ENCODE data around the gene NAA15. TPM values are rescaled to one million over a fixed set of nuclear protein-coding genes. Genes with fewer than 3 reads are reported as not detected.
"Not testable (repeated sequence)": the region's sequence is repeated elsewhere in the genome, so short reads cannot be mapped to it uniquely, and the experiment has no call there.

The NAA15 gene
- total RNA-seq, 1 donor from 2014 or later, result 23.7 TPM

DNA sequence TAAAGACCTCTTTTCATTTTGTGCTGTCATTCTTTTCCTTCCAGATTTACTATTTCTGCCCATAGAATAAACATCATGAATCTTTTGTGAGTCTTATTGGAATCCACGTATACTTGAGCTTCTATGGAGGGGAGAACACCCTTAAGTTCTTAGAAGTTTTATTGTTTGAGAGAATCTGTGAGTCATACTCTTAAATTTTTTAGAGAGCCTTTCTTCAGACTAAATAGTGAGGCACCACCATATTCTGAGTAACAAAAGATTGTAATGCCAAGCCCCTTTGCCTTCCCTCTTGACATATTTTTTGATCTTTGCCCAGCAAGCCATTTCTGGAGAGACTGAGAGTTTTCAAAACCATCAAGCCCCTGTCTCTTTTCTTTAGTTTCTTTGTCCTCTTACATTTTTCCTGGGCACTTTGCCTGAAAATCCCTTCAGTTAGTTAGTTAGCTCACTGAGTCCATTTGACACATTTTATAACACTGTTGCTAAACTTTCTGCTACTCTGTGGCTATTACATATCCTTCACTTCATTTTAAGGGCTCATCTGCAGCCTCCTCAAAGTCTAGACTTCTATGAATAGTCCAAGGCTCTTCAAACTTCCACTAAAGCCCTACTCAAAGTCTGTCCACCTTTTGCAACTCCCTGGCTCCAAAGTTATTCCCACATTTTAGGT, 66.3 kb downstream of the NAA15 start:
- DNase-seq, result peak; percentile 13

DNA sequence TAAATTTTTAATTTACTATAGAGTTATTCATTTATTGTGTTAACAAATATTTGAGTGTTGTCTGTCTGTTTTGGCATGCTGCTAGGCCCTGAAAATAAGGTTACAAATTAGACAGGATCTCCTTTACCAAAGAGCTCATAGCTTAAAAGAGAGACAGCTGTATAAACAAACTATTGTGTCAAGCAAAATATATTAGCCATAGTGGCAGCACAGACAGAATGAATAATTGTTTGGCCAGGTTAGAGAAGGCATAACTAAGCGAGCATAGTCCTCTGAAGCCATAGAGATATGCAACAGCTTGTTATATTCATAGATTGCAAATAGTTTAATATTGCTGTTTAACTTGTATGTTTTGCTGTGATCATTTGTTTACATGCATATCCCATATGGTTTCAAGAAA, 67.7 kb downstream of the NAA15 start:
- peak; percentile 63 for DNase-seq

DNA sequence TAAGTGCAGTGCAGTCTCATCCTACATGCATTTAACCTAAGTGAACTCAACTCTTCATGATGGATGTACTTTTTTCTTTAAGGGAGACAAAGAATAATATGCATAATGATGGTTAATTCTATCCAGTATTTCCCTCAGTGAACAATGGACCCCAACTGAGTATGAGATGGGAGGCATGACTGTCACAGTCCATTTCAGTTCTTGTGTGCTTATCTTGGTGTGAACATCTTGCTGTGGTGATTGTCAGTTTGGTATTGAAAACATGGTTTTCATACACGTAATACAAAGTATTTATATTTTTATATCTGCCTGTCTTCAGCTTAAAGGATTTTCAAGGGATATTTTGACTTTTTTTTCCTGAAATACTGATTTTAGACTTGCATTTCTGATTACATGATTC, 72.9 kb downstream of the NAA15 start:
- no peak for DNase-seq

DNA sequence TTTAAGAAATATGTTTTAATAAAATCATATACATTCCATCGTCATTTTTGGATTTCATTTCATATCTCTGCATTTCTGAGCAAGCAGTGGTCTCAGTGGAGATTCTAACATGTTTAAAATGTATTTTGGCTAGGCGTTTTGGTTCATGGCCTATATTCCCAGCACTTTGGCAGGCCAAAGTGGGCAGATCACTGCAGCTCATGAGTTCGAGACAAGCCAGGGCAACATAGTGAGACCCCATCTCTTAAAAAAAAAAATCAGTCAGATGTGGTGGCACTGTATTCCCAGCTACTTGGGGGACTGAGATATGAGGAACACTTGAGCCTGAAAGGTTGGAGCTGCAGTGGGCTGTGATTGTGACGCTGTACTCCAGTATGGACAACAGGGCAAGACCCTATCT, 85.1 kb downstream of the NAA15 start:
- DNase-seq, result no peak

- no peak for DNase-seq
Observed at GRCh38 chr4:139389102-139389501, 87.8 kb downstream of the NAA15 start.

DNA sequence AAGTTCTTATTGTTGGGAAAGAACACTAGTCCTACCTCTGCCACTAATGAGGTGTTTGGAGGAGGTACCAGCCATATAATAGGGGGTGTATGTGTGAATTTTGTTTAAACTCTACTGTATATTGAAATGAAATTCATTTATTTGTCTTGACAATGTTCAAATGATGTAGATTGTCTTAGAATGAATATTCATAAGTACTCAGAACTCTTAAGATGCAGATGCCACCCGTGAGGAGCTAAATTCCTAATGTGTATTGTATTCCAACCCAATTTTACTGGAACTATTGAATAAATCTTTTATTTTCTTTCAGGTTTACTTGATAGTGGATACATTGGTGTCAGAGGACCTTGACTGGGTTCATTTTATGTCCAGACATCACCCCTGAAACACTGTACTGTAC, 88.7 kb downstream of the NAA15 start:
- DNase-seq, result no peak

DNA sequence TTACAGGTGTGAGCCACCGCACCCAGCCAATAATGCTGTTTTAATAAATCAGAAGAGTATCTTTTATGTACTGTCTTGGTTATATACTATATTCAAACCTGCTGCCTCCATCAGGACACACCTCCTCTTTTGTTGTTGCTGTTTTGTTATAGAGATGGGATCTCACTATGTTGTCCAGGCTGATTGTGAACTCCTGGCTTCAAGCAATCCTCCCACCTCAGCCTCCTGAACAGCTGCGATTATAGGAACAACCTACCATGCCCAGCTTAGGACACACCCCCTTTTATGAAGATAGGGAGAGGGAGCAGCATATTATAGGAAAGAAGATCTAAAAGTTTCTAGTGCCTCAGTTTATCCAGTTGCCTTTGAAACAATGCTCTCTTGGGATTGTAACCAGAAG, 90.4 kb downstream of the NAA15 start:
- no peak for DNase-seq

DNA sequence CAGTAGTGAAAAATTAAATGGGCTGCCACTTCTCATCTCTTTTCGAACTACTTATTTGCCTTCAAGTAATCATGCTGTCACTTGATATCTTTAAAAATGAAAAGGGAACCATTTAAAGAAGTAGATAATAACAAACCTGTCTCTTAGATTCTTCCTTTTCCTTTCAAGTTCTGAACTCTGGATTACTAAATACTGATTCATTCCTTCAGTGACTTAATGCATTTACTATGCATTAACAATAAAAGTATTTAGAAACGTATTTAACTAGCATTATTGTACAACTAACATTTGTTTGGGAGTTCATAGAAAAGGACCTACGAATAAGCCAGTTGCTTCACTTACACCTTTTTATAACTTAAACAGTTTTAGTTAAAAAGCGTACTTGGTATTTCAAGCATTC, 91.5 kb downstream of the NAA15 start:
- no peak for DNase-seq

DNA sequence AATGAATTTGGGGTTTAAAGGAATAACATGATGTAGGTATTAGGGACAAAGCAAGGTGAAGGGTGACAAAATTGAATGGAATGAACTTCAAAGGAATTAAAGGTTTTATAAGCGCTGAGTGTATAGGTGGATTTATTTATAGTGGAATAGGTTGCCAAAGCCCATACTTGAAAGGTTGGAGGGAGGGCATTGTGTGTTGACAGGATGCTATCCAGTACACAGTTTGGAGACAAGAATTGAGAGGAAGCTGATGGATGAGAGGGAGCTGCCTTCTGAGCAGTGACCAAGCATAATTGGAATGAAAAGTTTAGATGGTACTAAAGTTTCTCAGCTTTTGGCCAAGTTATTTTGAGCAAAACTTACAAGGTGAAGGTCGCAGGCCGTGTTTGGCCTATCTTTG, 100.1 kb downstream of the NAA15 start:
- DNase-seq, result no peak

GRCh38 chr4:139402436-139402835, 101.1 kb downstream of the NAA15 start:
- DNase-seq, result no peak

DNA sequence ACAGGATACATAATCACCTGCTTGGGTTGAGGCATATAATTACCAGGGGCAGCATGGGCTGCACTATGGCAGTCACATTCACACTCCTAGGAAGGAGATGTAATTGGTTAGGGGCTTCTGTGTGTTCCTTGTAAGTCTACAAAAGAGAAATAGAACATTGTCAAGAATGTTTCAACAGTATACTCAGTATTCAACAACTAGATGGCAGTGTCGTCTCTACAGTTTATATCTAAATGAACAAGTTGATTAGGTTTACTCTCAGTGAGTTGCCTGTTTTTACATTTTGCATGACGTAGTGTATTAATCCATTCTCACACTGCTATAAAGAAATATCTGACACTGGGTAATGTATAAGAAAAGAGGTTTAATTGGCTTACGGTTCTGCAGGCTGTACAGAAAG, 102.2 kb downstream of the NAA15 start:
- DNase-seq, result peak; percentile 39

GRCh38 chr4:139410312-139410711, 109.0 kb downstream of the NAA15 start:
- no peak for DNase-seq

DNA sequence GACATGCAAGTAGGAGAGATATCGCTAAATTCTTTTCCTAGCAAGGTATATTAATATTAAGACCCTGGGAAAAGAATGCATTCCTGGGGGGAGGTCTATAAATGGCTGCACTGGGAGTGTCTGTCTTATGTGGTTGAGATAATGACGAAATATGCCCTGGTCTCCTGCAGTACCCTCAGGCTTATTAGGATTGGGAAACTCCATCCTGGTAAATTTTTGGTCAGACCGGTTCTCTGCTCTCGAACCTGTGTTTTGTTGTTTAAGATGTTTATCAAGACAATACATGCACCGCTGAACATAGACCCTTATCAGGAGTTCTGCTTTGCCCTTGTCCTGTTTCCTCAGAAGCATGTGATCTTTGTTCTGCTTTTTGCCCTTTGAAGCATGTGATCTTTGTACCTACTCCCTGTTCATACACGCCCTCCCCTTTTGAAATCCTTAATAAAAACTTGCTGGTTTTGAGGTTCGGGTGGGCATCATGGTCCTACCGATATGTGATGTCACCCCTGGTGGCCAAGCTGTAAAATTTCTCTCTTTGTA, 113.4 kb downstream of the NAA15 start:
- DNase-seq, result not testable (repeated sequence)

DNA sequence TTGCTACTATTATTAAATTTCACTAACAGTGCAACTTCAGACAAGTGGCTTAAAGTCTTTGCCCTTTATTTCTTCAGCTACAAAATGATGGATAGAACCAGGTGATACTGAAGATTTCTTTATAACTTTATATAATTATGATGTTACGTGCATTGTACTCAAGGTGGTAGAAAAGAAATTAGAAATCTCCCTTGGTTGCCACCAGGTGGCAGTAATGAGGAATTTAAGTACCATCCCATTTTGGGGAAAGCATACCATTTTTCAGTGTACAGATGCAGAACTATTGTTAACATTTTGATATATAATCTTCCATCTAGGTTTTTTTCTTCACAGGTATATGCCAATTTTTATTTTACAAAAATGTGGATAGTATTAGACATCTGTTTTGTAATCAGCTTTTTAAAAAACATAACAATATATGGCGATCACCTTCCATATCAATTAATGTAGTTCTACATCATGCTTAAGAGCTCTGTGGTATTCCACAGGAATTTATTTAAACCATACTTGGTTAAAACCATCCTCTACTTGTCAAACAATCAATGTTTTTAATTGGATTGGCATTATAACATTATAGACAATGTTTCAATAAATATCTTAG, 114.9 kb downstream of the NAA15 start:
- peak; percentile 90 for DNase-seq

DNA sequence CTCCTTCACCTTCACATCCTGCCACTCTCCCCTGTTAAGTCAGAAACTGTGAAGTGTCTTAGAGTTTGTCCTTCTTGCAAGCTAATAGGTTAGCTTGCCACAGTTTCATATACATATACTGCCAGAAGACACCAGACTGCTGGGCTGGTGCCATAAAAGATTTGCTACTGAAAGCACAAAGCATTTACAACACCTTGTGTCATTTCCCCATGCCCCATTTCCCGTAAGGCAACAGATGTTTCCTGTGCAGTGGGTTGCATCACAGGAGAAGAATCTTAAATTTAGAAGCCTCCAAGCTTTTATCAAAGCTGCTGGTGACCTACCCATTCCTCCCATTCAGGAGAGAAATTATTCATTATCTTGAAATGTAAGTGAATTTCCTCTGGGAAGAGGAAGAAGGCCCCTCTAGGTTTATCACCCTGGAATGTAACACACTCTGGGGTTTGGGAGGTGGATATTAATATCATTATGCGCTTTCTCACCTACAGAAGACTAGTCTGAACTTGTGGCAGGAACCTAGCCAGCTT, 118.1 kb downstream of the NAA15 start:
- peak; percentile 99 for DNase-seq

GRCh38 chr4:139420652-139421051, 119.3 kb downstream of the NAA15 start:
- DNase-seq, result no peak

GRCh38 chr4:139436122-139436521, 134.8 kb downstream of the NAA15 start:
- DNase-seq, result no peak

DNA sequence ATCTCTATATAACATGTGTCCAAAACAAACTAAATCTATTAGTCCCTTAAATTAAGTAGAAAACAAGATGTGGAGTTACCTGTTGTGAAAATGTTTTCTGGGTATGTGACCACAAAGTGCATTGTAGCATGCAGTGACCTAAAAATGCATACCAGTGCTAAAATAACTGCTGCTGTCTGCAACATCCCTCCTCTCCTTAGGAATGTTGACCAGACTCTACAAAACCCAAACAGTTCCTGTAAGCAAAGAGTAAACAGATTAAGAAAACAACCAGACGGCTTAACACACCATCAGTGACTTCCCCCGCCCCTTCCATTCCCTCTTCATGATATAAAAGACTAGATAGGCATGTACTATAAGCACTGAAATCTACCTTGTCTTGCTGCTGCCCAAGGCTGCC, 136.8 kb downstream of the NAA15 start:
- no peak for DNase-seq

- no peak for DNase-seq
Observed at GRCh38 chr4:139441029-139441428, 139.7 kb downstream of the NAA15 start.

- no peak for DNase-seq
Observed at GRCh38 chr4:139443661-139444060, 142.4 kb downstream of the NAA15 start.

GRCh38 chr4:139444881-139445280, 143.6 kb downstream of the NAA15 start:
- DNase-seq, result not testable (repeated sequence)

DNA sequence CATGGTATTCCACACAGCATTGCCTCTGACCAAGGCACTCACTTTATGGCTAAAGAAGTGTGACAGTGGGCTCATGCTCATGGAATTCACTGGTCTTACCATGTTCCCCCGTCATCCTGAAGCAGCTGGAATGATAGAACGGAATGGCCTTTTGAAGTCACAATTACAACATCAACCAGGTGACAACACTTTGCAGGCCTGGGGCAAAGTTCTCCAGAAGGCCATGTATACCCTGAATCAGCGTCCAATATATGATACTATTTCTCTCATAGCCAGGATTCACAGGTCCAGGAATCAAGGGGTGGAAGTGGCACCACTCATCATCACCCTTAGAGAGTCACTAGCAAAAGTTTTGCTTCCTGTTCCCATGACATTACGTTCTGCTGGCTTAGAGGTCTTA, 145.8 kb downstream of the NAA15 start:
- DNase-seq, result not testable (repeated sequence)

DNA sequence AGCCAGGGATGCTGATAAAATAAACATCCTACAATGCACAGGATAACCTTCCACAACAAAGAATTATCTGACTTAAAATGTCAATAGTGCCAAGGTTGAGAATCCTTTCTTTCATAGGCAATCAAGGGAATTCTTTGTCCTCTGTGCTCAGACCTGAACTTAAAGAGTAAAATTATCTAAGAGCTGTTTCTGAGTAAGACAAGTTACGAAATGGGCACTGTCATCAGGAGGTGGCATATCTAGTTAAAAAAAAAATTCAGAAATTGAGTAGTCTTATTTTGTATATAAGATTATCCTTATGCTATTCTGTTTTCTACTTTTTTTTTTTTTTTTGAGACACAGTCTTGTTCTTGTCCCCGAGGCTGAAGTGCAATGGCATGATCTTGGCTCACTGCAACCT, 149.3 kb downstream of the NAA15 start:
- no peak for DNase-seq

- no peak for DNase-seq
Observed at GRCh38 chr4:139451997-139452396, 150.7 kb downstream of the NAA15 start.
